Measurements from ENCODE around the gene HSPBP1. TPM values are rescaled to one million over a fixed set of nuclear protein-coding genes. Genes with fewer than 3 reads are reported as not detected.

Gene HSPBP1
- total and polyA plus RNA-seq, 4 donors, result 9.4 to 31.6 (median 13.5) TPM

- WGBS, result 98% methylated on average over 3 of the region's 3 CpGs
- H3K9me3 ChIP-seq (ENCODE audit: control insufficient read depth in 4 of 4, low read length in 3 of 4), result no peaks in the 10 kb centered on the region
- no peak for TF ChIP-seq NR2F2 (IDR thresholded peaks at IDR 0.05)
- no peak for TF ChIP-seq HNF4A (conservative IDR thresholded peaks at IDR 0.05)
- no peak for TF ChIP-seq HNF4G (IDR thresholded peaks at IDR 0.05)
- TF ChIP-seq CTCF (IDR thresholded peaks at IDR 0.05; ENCODE audit: low read depth, low read length, missing input control), result no peak
- TF ChIP-seq RAD21 (IDR thresholded peaks at IDR 0.05), result no peak
- no peak for TF ChIP-seq SP1 (IDR thresholded peaks at IDR 0.05)
- TF ChIP-seq GABPA (IDR thresholded peaks at IDR 0.05 in 1 of 2, conservative IDR thresholded peaks at IDR 0.05 in 1 of 2), result no peak
- no peak for TF ChIP-seq REST (IDR thresholded peaks at IDR 0.05)
- no peak for TF ChIP-seq FOXA1 (IDR thresholded peaks at IDR 0.05)
- TF ChIP-seq JUND (IDR thresholded peaks at IDR 0.05), result no peak
- no peak for TF ChIP-seq YY1 (IDR thresholded peaks at IDR 0.05)
- no peak for TF ChIP-seq EGR1 (IDR thresholded peaks at IDR 0.05; ENCODE audit: low read depth in 2 of 2)
- no peak for TF ChIP-seq ATF3 (IDR thresholded peaks at IDR 0.05)
- no peak for TF ChIP-seq MAX (IDR thresholded peaks at IDR 0.05)
- no peak for TF ChIP-seq TAF1 (conservative IDR thresholded peaks at IDR 0.05)
These were observed 13.5 kb downstream of the HSPBP1 start for GRCh38 chr19:55266404-55266803.

GRCh38 chr19:55265723-55266386, 14.1 kb downstream of the HSPBP1 start:
- Histone ChIP-seq H3K4me3 (ENCODE audit: low read depth in 1 of 3, low read length in 3 of 3) (no peak overlapping the region), H3K4me1 (ENCODE audit: control insufficient read depth in 4 of 4, insufficient read depth in 4 of 4, low read length in 3 of 4) (no peaks in the 10 kb centered on the region), H3K27me3 (ENCODE audit: control insufficient read depth in 4 of 4, insufficient read depth in 4 of 4, low read length in 3 of 4) (no peaks in the 10 kb centered on the region), H3K36me3 (ENCODE audit: control insufficient read depth in 4 of 4, insufficient read depth in 3 of 4, low read depth in 1 of 4, low read length in 3 of 4) (peaks cover 0 to 10% (median 1%) of the 10 kb centered on the region in 4 donors), H3K9ac (ENCODE audit: low read depth in 1 of 2, low read length in 2 of 2) (no peak overlapping the region), H3K9me3 (ENCODE audit: control insufficient read depth in 4 of 4, low read length in 3 of 4) (no peaks in the 10 kb centered on the region), H3K27ac (ENCODE audit: low read depth in 1 of 2, low read length in 2 of 2) (no peak overlapping the region)
- DNase-seq (ENCODE audit: low spot score), result no peak
- 95% methylated on average over 12 of the region's 12 CpGs for WGBS
- TF ChIP-seq FOXA1 (IDR thresholded peaks at IDR 0.05), result no peak
- no peak for TF ChIP-seq EGR1 (IDR thresholded peaks at IDR 0.05; ENCODE audit: low read depth in 2 of 2)
- TF ChIP-seq RXRA (IDR thresholded peaks at IDR 0.05), result no peak
- no peak for TF ChIP-seq REST (IDR thresholded peaks at IDR 0.05)
- no peak for TF ChIP-seq YY1 (IDR thresholded peaks at IDR 0.05)
- no peak for TF ChIP-seq RAD21 (IDR thresholded peaks at IDR 0.05)
- no peak for TF ChIP-seq FOXA2 (IDR thresholded peaks at IDR 0.05)

More at GRCh38 chr19:55266404-55266803, 13.5 kb downstream of the HSPBP1 start:
- Histone ChIP-seq H3K9ac (ENCODE audit: low read depth in 1 of 2, low read length in 2 of 2) (no peak overlapping the region), H3K27me3 (ENCODE audit: control insufficient read depth in 4 of 4, insufficient read depth in 4 of 4, low read length in 3 of 4) (no peaks in the 10 kb centered on the region), H3K4me3 (ENCODE audit: low read depth in 1 of 3, low read length in 3 of 3) (no peak overlapping the region), H3K36me3 (ENCODE audit: control insufficient read depth in 4 of 4, insufficient read depth in 3 of 4, low read depth in 1 of 4, low read length in 3 of 4) (peaks cover 0 to 10% (median 1%) of the 10 kb centered on the region in 4 donors), H3K27ac (ENCODE audit: low read depth in 1 of 2, low read length in 2 of 2) (no peak overlapping the region), H3K4me1 (ENCODE audit: control insufficient read depth in 4 of 4, insufficient read depth in 4 of 4, low read length in 3 of 4) (no peaks in the 10 kb centered on the region)
- no peak for DNase-seq (ENCODE audit: low spot score)
